Measurements from ENCODE around the gene ABTB2.

ABTB2 gene

GRCh38 chr11:34280945-34281872 lies 76.6 kb downstream of the ABTB2 start:
- FAIRE-seq: no peak

GRCh38 chr11:34278693-34279297 lies 79.0 kb downstream of the ABTB2 start:
- FAIRE-seq: no peak

GRCh38 chr11:34278175-34278574 lies 79.6 kb downstream of the ABTB2 start:
- FAIRE-seq: no peak

- FAIRE-seq: no peak
Observed at GRCh38 chr11:34277171-34277570, 80.6 kb downstream of the ABTB2 start.

- no peak for FAIRE-seq
Observed at GRCh38 chr11:34276352-34276864, 81.4 kb downstream of the ABTB2 start.

- no peak for FAIRE-seq
Observed at GRCh38 chr11:34275486-34275885, 82.3 kb downstream of the ABTB2 start.

GRCh38 chr11:34274712-34275398 lies 83.0 kb downstream of the ABTB2 start:
- FAIRE-seq: no peak

GRCh38 chr11:34273099-34273498 lies 84.7 kb downstream of the ABTB2 start:
- no peak for FAIRE-seq

GRCh38 chr11:34271727-34272126 lies 86.1 kb downstream of the ABTB2 start:
- FAIRE-seq: no peak

- FAIRE-seq: no peak
Observed at GRCh38 chr11:34270711-34271110, 87.1 kb downstream of the ABTB2 start.

GRCh38 chr11:34269694-34270245 lies 88.0 kb downstream of the ABTB2 start:
- FAIRE-seq: no peak

GRCh38 chr11:34268906-34269430 lies 88.8 kb downstream of the ABTB2 start:
- no peak for FAIRE-seq

- no peak for FAIRE-seq
Observed at GRCh38 chr11:34267417-34267816, 90.4 kb downstream of the ABTB2 start.

- FAIRE-seq: no peak
Observed at GRCh38 chr11:34267013-34267412, 90.8 kb downstream of the ABTB2 start.

GRCh38 chr11:34266090-34266912 lies 91.5 kb downstream of the ABTB2 start:
- no peak for FAIRE-seq

GRCh38 chr11:34264303-34265110 lies 93.3 kb downstream of the ABTB2 start:
- no peak for FAIRE-seq

GRCh38 chr11:34263441-34264091 lies 94.2 kb downstream of the ABTB2 start:
- FAIRE-seq: no peak

GRCh38 chr11:34262531-34263081 lies 95.2 kb downstream of the ABTB2 start:
- FAIRE-seq: no peak

GRCh38 chr11:34261820-34262219 lies 96.0 kb downstream of the ABTB2 start:
- no peak for FAIRE-seq

- FAIRE-seq: no peak
Observed at GRCh38 chr11:34261095-34261494, 96.7 kb downstream of the ABTB2 start.
